Left kidney (tissue), 2 donors: ENCODE results near the gene TM7SF3. TPM values are rescaled to one million over a fixed set of nuclear protein-coding genes. Genes with fewer than 3 reads are reported as not detected.

Source experiments
- DNase-seq: peaks from one replicate; pipeline ENCODE4 v3.0.0-alpha.2; 2013
- polyA plus RNA-seq: library from polyadenylated mRNA; unstranded; fragments of 120-200 nt; gene quantifications from one replicate; pipeline ENCODE4 v1.2.1, GENCODE V29; 2013; ENCODE audit not compliant: insufficient read length

Gene TM7SF3
- polyA plus RNA-seq, 1 donor = 93.8 TPM

DNA sequence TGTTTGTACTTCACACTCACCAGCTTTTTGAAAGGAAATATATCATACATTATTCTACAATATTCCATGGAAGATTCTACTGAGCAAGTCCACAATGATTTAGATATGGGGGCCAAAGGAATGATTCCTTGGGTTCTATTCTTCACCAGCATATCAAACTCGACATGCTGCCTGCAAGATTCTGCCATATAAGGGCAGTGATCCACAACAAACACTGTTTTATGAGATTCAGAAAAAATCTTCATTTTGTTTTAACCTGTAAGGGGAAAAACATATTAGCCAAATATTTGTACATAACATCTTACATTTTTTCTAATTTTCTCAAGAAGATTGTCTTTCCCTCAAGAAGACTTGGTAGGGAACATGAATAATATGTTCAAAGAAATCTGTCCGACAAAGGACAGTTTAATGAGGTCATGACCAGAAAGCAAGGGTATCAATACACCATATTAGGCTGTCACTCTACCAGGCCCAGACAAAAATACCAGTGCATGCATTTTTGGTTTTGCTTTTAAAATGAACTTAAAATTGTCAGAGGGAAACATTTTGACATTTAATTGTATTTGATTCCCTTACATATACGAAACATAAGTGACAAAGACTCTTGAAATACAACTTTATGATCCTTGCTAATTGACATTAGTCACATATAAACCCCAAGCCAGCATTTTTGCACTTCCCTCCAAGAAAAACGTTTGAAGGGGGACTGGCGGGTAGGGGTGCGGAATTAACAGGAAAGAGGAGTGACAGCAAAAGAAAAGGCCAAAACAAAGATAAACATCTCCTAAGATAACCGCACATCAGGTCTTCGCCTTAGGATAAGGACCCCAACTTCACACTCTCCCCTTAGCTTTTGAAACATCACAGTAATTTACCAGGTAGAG is 77.4 kb downstream of the TM7SF3 start:
- no peak for DNase-seq

DNA sequence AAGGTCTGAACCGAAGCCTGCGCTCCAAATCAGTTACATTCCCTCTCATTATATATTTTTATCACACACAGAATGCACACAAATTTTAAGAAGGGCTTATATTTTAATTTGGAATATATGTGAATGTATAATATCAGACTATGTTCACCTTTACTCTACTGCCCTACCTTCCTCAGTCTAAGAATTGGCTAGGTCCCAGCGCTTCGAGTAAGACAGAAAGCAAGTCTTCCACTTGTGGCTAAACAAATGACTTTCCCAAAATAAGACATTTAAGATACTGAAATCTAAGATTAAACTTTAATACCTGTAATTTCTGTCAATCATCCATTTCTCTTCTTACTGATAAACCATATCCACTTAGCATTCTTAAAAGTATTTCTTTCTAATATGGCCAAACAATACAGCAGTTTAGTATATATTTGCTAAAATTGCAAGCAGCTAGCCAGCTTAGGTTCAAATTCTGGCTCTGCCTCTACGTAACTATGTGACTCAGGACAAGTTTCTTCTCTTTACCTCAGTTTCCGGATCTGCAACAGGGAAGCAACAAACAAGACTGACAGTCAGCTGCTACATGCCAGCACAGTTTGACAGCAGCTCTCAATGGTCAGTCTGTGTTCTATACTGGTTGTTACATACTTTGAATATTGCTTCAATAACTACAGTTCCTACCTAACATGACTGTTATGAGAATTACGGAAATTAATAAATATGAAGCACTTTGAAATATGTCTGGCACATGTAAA is 78.4 kb downstream of the TM7SF3 start:
- no peak for DNase-seq

DNA sequence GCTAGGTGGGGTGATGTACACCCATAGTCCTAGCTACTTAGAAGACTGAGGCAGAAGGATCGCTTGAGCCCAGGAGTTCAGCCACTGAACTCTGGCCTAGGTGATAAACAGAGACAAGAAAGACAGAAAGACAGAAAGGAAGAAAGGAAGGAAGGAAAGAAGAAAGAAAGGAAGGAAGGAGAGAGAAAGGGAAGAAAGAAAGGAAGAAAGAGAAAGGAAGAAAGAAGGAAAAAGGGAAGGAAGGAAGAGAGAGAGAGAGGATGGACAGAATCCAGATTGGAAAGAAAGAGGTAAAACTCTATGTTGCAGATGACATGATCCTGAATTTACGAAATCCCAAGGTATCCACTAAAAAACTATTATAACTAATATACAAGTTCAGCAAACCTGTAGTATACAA is 84.6 kb downstream of the TM7SF3 start:
- DNase-seq = no peak

DNA sequence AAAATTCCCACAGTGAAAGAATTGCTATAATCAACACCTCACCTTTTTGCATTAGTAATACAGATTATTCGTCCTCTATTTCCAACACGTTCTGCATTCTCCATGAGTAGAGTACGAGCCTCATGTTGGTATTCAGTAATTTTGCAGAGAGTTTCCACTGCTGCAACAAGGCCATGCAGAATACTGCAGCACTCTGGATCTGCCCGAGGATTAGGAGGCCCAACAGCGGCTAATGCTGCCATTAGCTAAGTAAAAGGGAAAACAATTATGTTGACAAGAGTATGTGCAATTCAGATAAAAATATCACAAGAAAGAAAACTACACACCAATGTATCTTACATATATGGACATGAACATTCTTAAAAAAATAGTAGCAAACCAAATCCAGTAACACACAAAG is 85.5 kb downstream of the TM7SF3 start:
- no peak for DNase-seq

Other genes with a start within 250 kb of the TM7SF3 start
- gene ITPR2, start 181.2 kb downstream of the TM7SF3 start, polyA plus RNA-seq = 16.5 TPM
- gene INTS13, start 76.4 kb downstream of the TM7SF3 start, polyA plus RNA-seq = 40.2 TPM
- 87.3 TPM for gene FGFR1OP2, start 75.9 kb downstream of the TM7SF3 start, polyA plus RNA-seq
- 65.5 TPM for gene MED21, start 8.2 kb upstream of the TM7SF3 start, polyA plus RNA-seq
- gene C12orf71, start 68.2 kb upstream of the TM7SF3 start, polyA plus RNA-seq = 0.32 TPM
- 49.0 TPM for gene STK38L, start 229.9 kb upstream of the TM7SF3 start, polyA plus RNA-seq